Right ventricle myocardium inferior (tissue), 1 donor: ENCODE data around the gene STMN1. TPM values are rescaled to one million over a fixed set of nuclear protein-coding genes. Genes with fewer than 3 reads are reported as not detected.
"Not testable (repeated sequence)": the region's sequence is repeated elsewhere in the genome, so short reads cannot be mapped to it uniquely, and the experiment has no call there.

Source experiments
- ATAC-seq: fragments of 200-7000 bp; cut with Tn5 transposase; one replicate; pipeline ENCODE4 v1.9.1; 2020; ENCODE audit warnings: mild to moderate bottlenecking, moderate library complexity
- DNase-seq: peaks from one replicate; pipeline ENCODE4 v3.0.0; 2021; ENCODE audit errors: missing footprints
- intact Hi-C: fragments of 100-400 bp; cut with DNase I; formaldehyde crosslinking; loops from one replicate; pipeline ENCODE4 v1.11.0; 2022
- long read RNA-seq: library from polyadenylated mRNA; unstranded; transcript quantifications from one replicate; pipeline ENCODE4 v2.0.0, GENCODE V29; 2021
- total RNA-seq: library from RNA; stranded (reverse); fragmentation: NEBNext Ultra II Directional; extraction: Animal tissue kit (Norgen Biotek cat#: 25700); gene quantifications from one replicate; pipeline ENCODE4 v1.2.1, GENCODE V29; 2021
- donor health status: DM: no; HTN: yes; CAD: no; lungs with severe emphysema.

STMN1 gene
- total RNA-seq: 30.0 TPM
- long read RNA-seq, partial matches to known transcripts: 2 of 6 reads
- long read RNA-seq, other reads (novel, unspliced or antisense): 0 of 6 reads

DNA sequence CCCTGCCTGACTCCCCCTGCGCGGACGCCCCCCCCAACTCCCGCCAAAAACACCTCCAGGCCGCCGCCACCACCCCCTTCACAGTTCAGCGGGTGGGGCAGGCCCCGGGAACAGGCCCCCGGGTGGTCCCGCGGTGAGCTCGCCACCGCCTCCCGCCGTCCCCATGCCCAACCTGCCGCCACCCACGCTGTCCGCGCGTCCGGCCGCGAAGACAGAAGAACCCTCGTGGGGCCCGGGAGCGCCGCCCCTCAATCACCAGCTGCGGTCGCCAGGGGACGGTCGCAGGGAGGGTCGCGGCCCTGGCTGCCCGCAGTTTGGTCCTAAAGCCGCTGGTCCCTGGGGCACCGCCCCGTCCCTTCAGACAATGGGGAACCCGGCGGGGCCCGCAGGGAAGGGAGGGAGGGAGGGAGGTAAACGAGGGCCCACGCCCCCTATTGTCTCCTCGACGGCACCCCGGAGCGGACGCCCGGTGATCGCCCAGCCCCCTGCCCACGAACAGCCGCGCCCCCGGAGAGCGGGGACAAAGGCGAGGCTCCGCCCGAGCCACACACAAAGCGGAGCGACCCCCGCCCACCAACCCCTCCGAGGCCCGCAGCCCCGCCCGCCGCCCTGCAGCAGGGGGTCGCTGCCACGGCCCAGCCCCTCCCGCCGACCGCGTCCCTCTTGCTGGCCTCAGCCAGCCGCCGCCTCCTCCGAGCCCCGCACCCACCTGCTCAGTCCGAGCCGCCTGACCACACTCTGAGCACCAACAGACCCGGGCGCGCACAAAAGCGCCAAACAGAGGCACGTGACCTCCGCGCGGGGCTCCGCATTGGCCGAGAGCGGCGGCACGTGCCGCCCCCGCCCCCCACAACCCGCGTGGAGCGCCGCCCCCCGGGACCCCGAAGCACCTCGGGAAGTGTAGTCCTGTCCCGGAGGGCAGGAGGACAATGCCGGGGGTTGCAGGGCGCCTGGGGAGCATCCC lies at the start of gene STMN1:
TSS of gene STMN1 (minus strand) at position 740 of the 964 bp plus-strand sequence. CDS start 1,743 bp downstream, outside the sequence.
- ATAC-seq (peak; percentile 94), DNase-seq (peak; percentile 93)
- intact Hi-C loops: no loop called here

GRCh38 chr1:25955553-25955952 lies 49.3 kb upstream of the STMN1 start:
- intact Hi-C loops: no loop called here
- ATAC-seq (no peak), DNase-seq (no peak)

DNA sequence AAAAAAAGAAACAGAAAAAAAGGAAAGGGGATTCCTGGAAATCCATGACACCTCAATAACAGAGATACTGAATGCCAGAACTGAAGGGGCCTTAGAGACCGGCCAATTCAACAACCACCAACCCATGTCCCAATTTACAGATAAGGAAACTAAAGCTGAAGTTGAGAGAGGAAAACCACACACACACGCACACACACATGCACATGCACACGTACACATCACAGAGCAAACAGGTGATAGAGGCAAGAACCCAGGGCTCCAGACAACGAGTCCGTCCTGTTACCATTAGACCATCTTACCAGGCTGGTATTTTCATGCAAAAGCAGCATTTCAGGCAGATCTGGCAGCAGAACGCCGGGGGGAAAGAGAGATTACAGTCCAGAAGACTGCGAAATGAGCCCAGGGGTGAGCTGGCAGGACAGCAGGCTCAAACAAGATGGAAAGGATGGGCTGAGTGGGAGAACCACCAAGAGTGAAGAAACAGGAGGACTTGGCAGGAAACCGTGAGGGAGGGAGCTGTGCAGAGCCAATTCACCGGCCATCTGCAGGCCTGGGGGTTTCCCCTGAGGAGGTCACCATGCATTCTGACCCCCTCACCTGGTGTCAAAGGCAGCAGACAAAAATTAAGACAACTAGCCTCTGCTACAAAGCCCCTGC lies 48.2 kb upstream of the STMN1 start:
- DNase-seq (no peak), ATAC-seq (no peak)
- intact Hi-C loops: no loop called here

GRCh38 chr1:25952841-25953401 lies 46.7 kb upstream of the STMN1 start:
- DNase-seq (peak; percentile 66), ATAC-seq (peak; percentile 90)
- intact Hi-C loops: no loop called here

DNA sequence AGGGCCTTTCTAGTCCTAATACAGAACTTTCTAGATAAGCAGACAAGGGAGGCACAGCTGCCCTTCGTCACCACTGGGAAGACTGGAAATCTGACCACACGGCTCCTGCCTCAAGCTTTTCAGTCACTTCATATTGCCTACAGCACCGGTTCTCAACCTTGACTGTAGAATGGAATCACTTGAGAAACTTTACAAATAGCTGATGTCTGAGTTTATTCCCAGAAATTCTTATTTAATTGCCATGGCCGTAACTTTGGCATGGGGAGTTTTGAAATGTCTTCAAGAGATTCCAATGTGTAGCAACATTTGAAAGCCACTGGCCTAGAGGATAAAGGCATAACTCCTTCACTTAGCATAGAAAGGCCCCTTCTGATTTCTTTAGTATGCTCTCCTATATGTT lies 42.4 kb upstream of the STMN1 start:
- intact Hi-C loops: no loop called here
- DNase-seq: no peak
- ATAC-seq: no peak

DNA sequence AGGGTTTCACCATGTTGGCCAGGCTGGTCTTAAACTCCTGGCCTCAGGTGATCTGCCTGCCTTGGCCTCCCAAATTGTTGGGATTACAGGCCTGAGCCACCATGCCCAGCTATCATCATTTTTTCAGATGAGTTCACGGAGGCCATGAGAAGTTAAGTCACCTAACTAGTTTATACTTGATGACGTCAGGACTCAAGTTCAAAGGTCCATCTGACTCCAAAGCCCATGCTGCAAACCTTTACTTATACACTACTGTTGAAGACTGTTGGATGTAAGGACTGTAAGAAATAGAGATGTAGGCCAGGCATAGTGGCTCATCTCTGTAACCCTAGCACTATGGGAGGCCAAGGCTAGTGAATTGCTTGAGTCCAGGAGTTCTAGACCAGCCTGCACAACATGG lies 40.8 kb upstream of the STMN1 start:
- DNase-seq: no peak
- intact Hi-C loops: no loop called here
- ATAC-seq: no peak

DNA sequence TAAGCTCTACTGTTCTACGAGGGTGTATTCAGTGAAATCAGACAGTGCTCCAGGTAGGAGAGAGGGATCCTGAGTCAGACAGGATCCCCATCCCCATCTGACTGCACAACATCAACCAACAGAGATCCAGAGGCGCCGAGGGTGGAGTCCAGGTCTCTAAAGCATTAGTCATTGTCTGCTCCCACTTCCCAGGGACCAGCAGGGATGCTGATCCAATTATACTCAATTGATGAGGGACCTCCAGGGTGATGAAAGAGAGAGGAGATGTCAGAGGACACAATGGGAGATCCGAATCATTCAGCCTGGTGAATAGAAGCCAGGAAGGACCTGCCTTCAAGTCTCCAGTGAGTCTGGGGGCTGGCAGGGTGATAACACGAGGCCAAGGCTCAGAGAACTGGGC lies 39.5 kb upstream of the STMN1 start:
- DNase-seq: no peak
- ATAC-seq: no peak
- intact Hi-C loops: no loop called here

DNA sequence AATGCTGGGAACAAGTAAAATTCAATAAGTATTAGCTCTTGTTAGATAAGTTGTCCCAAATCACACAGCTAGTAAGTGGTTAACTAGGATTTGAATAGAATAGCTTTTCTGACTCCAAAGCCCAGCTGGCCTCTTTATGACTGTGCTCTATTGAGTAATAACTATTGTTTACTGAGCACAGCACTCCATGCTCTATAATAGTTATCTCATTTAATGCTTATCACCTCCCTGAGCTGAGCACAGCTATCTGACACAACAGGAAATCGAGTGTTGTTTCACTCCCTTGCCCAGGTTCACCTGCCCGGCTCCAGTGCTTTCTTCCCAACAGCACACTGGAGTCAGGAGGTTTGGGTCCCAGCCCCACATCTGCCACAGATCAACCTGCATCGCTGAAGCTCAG lies 38.8 kb upstream of the STMN1 start:
- intact Hi-C loops: no loop called here
- DNase-seq (no peak), ATAC-seq (no peak)

GRCh38 chr1:25943511-25943910 lies 37.3 kb upstream of the STMN1 start:
- DNase-seq, intact Hi-C loops, ATAC-seq: not testable (repeated sequence)

GRCh38 chr1:25936947-25937346 lies 30.7 kb upstream of the STMN1 start:
- ATAC-seq (no peak), DNase-seq (no peak)
- intact Hi-C loops: no loop called here

GRCh38 chr1:25933479-25934365 lies 27.5 kb upstream of the STMN1 start:
- intact Hi-C loops: no loop called here
- DNase-seq (no peak), ATAC-seq (no peak)

- ATAC-seq, intact Hi-C loops, DNase-seq: not testable (repeated sequence)
These were observed 26.7 kb upstream of the STMN1 start for GRCh38 chr1:25932811-25933400.

DNA sequence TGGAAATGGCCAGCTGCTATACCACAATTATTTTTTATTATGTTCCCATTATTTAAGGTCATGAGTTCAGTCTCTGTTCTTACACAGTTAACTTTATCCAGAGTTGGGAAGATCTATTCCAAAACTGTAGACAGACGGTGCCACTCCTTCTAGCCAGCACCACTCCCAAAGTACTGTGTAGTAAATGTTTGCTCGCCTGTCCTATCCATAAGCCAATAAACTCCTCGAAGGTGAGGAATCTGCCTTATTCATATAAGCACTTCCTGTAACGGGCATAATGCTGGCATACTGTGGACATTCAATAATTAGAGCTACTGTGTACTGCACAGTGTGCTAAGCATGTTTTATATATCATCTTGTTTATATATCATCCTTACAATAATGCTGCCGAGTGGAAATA lies 26.1 kb upstream of the STMN1 start:
- intact Hi-C loops: no loop called here
- no peak for ATAC-seq
- no peak for DNase-seq

DNA sequence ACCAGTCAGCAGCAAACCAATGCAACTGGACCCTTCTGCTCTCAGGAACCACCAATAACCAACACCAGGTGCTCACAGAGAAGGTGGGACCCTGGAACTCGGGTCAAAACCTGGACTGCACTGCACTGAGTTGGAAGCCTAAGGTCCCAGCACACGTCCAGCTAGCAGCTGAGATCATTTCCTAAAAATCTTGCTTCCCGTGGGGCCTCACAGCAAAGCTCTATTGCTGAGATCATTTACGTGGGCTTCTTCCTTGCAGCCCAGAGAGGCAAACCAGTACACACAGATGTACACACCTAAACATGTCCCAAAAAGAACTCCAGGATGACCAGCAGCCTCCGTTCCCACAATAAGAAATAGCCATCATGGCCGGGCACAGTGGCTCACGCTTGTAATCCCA lies 22.8 kb upstream of the STMN1 start:
- ATAC-seq: no peak
- intact Hi-C loops: no loop called here
- no peak for DNase-seq

DNA sequence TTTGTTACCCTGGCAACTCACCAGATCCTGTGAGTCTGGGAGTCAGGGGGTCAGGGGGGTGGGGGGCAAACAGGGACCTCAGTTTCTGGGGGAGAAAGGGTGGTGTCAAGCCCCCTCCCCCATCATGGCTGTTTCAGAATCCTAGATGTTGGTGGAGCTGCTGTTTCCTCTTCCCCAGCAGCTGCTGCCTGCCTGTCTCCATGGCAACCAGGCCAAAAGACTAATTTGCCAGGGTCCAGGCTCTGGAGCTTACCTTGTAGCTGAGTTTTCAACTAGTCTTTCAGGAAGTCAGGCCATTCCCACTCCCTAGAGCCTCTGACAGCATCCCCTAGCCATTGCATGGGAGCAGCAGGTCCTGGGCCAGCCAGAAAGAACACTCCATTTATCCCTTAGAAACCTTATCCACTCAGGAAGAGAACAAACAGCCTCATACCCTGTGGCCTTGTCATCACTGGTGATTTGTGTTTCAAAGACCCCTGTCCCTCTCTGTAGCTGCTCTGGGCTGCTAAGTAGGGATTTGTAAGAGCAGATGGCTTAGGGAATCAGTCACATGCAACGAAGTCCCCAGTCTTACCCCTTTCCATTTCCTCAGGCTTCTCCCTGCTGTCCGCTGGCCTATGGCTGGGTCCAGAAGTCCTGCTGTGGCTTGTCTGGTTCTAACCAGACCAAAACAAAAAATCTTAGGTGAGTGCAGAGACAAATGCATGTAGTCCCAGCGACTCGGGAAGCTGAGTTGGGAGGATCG lies 21.5 kb upstream of the STMN1 start:
- intact Hi-C loops: no loop called here
- ATAC-seq: no peak
- no peak for DNase-seq

DNA sequence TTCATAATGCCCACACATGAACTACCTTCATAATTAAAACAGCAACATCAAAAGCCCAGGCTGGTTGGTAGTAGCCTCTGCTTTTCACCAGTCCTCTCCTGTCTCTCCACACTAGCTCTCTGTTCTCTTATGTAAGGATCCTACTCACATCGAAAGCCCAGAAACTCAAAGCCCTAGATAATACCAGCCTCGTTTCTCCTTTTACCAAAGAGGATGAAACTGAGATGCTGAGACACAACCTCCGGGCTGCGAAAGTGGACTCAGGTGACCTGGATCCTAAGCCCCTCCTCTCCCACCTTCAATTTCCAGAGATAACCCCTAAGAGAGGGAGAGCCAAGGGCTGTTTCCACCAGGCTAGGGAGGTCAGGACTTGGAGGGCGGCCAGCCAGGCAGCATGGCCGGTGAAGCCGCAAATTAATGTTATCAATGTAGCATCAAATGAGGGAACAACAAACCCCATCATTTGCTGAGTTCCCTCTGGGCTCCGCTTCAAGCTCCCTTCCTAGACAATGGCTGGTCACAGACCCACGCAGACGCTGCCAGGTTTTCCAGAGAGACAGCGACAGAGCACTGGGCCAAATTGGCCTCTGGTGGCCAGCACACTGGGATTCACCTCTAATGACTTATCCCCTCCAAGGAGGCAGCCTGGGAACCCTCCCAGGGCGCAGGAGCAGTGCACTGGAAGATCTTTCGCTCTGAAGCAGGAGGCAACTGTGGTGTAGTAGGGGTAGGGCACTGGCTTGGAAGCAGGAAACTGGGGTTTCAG lies 20.7 kb upstream of the STMN1 start:
- intact Hi-C loops: no loop called here
- ATAC-seq (no peak), DNase-seq (no peak)

- DNase-seq (no peak), ATAC-seq (no peak)
- intact Hi-C loops: no loop called here
These were observed 18.2 kb upstream of the STMN1 start for GRCh38 chr1:25924454-25924853.
